ENCODE data around the gene RFC2. TPM values are rescaled to one million over a fixed set of nuclear protein-coding genes. Genes with fewer than 3 reads are reported as not detected.

The RFC2 gene
- total RNA-seq, 1 donor from 2014 or later: 16.8 TPM

GRCh38 chr7:74187915-74188675 lies 66.1 kb downstream of the RFC2 start:
- Mint-ChIP-seq H3K36me3 (ENCODE audit: unreplicated experiment) (no peaks in the 10 kb centered on the region), H3K27ac (ENCODE audit: unreplicated experiment) (peak overlapping the region; percentile 64)

GRCh38 chr7:74185636-74186035 lies 68.6 kb downstream of the RFC2 start:
- Mint-ChIP-seq H3K4me3 (ENCODE audit: unreplicated experiment) (no peak overlapping the region), H3K36me3 (ENCODE audit: unreplicated experiment) (no peaks in the 10 kb centered on the region)

More at GRCh38 chr7:74187915-74188675, 66.1 kb downstream of the RFC2 start:
- peaks cover 4% of the 10 kb centered on the region for H3K27me3 Mint-ChIP-seq (ENCODE audit: unreplicated experiment)
- H3K4me1 Mint-ChIP-seq (ENCODE audit: low read depth, unreplicated experiment): peaks cover 18% of the 10 kb centered on the region
- no peak for TF ChIP-seq CTCF (IDR thresholded peaks at IDR 0.05; ENCODE audit: partially characterized antibody, unreplicated experiment)
- H3K4me3 Mint-ChIP-seq (ENCODE audit: unreplicated experiment): no peak overlapping the region
- DNase-seq: no peak
- peaks cover 1% of the 10 kb centered on the region for H3K9me3 Mint-ChIP-seq (ENCODE audit: unreplicated experiment)

GRCh38 chr7:74185016-74185415 lies 69.2 kb downstream of the RFC2 start:
- H3K36me3 Mint-ChIP-seq (ENCODE audit: unreplicated experiment): no peaks in the 10 kb centered on the region
- H3K27me3 Mint-ChIP-seq (ENCODE audit: unreplicated experiment): peaks cover 3% of the 10 kb centered on the region
- no peak for TF ChIP-seq CTCF (IDR thresholded peaks at IDR 0.05; ENCODE audit: partially characterized antibody, unreplicated experiment)
- DNase-seq: no peak
- peaks cover 3% of the 10 kb centered on the region for H3K9me3 Mint-ChIP-seq (ENCODE audit: unreplicated experiment)
- peaks cover 27% of the 10 kb centered on the region for H3K4me1 Mint-ChIP-seq (ENCODE audit: low read depth, unreplicated experiment)
- no peak overlapping the region for H3K27ac Mint-ChIP-seq (ENCODE audit: unreplicated experiment)
- no peak overlapping the region for H3K4me3 Mint-ChIP-seq (ENCODE audit: unreplicated experiment)

More at GRCh38 chr7:74185636-74186035, 68.6 kb downstream of the RFC2 start:
- no peak for TF ChIP-seq CTCF (IDR thresholded peaks at IDR 0.05; ENCODE audit: partially characterized antibody, unreplicated experiment)
- Mint-ChIP-seq H3K27me3 (ENCODE audit: unreplicated experiment) (peaks cover 4% of the 10 kb centered on the region), H3K4me1 (ENCODE audit: low read depth, unreplicated experiment) (peaks cover 27% of the 10 kb centered on the region), H3K9me3 (ENCODE audit: unreplicated experiment) (peaks cover 3% of the 10 kb centered on the region), H3K27ac (ENCODE audit: unreplicated experiment) (no peak overlapping the region)
- DNase-seq: no peak

GRCh38 chr7:74183653-74184450 lies 70.3 kb downstream of the RFC2 start:
- H3K27ac Mint-ChIP-seq (ENCODE audit: unreplicated experiment): no peak overlapping the region
- DNase-seq: no peak
- H3K9me3 Mint-ChIP-seq (ENCODE audit: unreplicated experiment): peaks cover 3% of the 10 kb centered on the region
- H3K4me3 Mint-ChIP-seq (ENCODE audit: unreplicated experiment): no peak overlapping the region
- TF ChIP-seq CTCF (IDR thresholded peaks at IDR 0.05; ENCODE audit: partially characterized antibody, unreplicated experiment): no peak
- H3K4me1 Mint-ChIP-seq (ENCODE audit: low read depth, unreplicated experiment): peaks cover 29% of the 10 kb centered on the region
- peaks cover 3% of the 10 kb centered on the region for H3K27me3 Mint-ChIP-seq (ENCODE audit: unreplicated experiment)
- no peaks in the 10 kb centered on the region for H3K36me3 Mint-ChIP-seq (ENCODE audit: unreplicated experiment)

All from glutamatergic neuron (in vitro differentiated cells).